Measurements from ENCODE around the gene CARS1. TPM values are rescaled to one million over a fixed set of nuclear protein-coding genes. Genes with fewer than 3 reads are reported as not detected.
A peak's percentile ranks its signal among the peaks of the same experiment; 100 is the strongest.

Gene CARS1
- total RNA-seq, 4 donors from 2014 or later: 37.0 to 61.3 (median 52.3) TPM

- DNase-seq: no peak
- intact Hi-C loops (cut with DNase I; ENCODE audit: low total_unique reads) (loop anchor here (2.0 to 10.0 kb wide), 2 partner anchors 53 to 177 kb away; partner anchors contain the start of gene MRGPRG), in situ Hi-C loops (cut with MboI; ENCODE audit: low pct_ligation_motif_present in 1 of 4, low pct_unique_long_range_greater_than_20kb in 1 of 4, low sequenced_read_pairs in 3 of 4) (loop anchor here in 3 of 4 donors (10.0 to 25.0 kb wide), 3 partner anchors 57 to 177 kb away; partner anchors contain the start of gene MRGPRG (in 3 of the 3))
- TF ChIP-seq POLR2A (IDR thresholded peaks at IDR 0.05): no peak
- TF ChIP-seq POLR2AphosphoS5 (IDR thresholded peaks at IDR 0.05): no peak
- TF ChIP-seq, protein P1, sequence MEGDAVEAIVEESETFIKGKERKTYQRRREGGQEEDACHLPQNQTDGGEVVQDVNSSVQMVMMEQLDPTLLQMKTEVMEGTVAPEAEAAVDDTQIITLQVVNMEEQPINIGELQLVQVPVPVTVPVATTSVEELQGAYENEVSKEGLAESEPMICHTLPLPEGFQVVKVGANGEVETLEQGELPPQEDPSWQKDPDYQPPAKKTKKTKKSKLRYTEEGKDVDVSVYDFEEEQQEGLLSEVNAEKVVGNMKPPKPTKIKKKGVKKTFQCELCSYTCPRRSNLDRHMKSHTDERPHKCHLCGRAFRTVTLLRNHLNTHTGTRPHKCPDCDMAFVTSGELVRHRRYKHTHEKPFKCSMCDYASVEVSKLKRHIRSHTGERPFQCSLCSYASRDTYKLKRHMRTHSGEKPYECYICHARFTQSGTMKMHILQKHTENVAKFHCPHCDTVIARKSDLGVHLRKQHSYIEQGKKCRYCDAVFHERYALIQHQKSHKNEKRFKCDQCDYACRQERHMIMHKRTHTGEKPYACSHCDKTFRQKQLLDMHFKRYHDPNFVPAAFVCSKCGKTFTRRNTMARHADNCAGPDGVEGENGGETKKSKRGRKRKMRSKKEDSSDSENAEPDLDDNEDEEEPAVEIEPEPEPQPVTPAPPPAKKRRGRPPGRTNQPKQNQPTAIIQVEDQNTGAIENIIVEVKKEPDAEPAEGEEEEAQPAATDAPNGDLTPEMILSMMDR (IDR thresholded peaks at IDR 0.05): no peak
- TF ChIP-seq EP300 (IDR thresholded peaks at IDR 0.05; ENCODE audit: low read depth): no peak
- Histone ChIP-seq H3K36me3 (peaks cover 0 to 43% (median 23%) of the 10 kb centered on the region in 4 donors), H3K9me3 (no peaks in the 10 kb centered on the region), H3K4me3 (no peak overlapping the region), H3K4me1 (peaks cover 0 to 21% (median 6%) of the 10 kb centered on the region in 4 donors), H3K27me3 (no peaks in the 10 kb centered on the region), H3K27ac (no peak overlapping the region)
- 92 to 100% methylated on average over 1 to 12 of the region's 12 CpGs for WGBS, 2 donors (ENCODE audit: low coverage in 1 of 2)
Measured at GRCh38 chr11:3037945-3038271, 19.3 kb downstream of the CARS1 start.

- H3K4me1 ChIP-seq: peaks cover 0 to 14% (median 3%) of the 10 kb centered on the region in 4 donors
- H3K36me3 ChIP-seq: peaks cover 0 to 45% (median 23%) of the 10 kb centered on the region in 4 donors
- H3K27me3 ChIP-seq: no peaks in the 10 kb centered on the region
- no peak for TF ChIP-seq EP300 (IDR thresholded peaks at IDR 0.05; ENCODE audit: low read depth)
- TF ChIP-seq, protein P1 (IDR thresholded peaks at IDR 0.05): peak; percentile 77 to 86 (median 78)
- 56 to 68% methylated on average over 4 to 24 of the region's 24 CpGs for WGBS, 2 donors (ENCODE audit: low coverage in 1 of 2)
- in situ Hi-C loops (cut with MboI; ENCODE audit: low pct_ligation_motif_present in 1 of 4, low pct_unique_long_range_greater_than_20kb in 1 of 4, low sequenced_read_pairs in 3 of 4) (loop anchor here in 3 of 4 donors (10.0 to 25.0 kb wide), 3 partner anchors 58 to 178 kb away; partner anchors contain the start of gene MRGPRG (in 3 of the 3)), intact Hi-C loops (cut with DNase I; ENCODE audit: low total_unique reads) (loop anchor here (2.0 to 10.0 kb wide), 2 partner anchors 54 to 178 kb away; partner anchors contain the start of gene MRGPRG)
- H3K9me3 ChIP-seq: no peaks in the 10 kb centered on the region
- DNase-seq: peak; percentile 82
- peak overlapping the region in 1 of 4 donors; percentile 8 for H3K27ac ChIP-seq
- no peak overlapping the region for H3K4me3 ChIP-seq
Measured at GRCh38 chr11:3037040-3037944, 19.9 kb downstream of the CARS1 start.

- intact Hi-C loops (cut with DNase I; ENCODE audit: low total_unique reads): loop anchor here (2.0 to 10.0 kb wide), 2 partner anchors 54 to 178 kb away; partner anchors contain the start of gene MRGPRG
- peaks cover 0 to 11% (median 3%) of the 10 kb centered on the region in 4 donors for H3K4me1 ChIP-seq
- TF ChIP-seq, protein P1 (IDR thresholded peaks at IDR 0.05): no peak
- TF ChIP-seq EP300 (IDR thresholded peaks at IDR 0.05; ENCODE audit: low read depth): no peak
- TF ChIP-seq POLR2AphosphoS5 (IDR thresholded peaks at IDR 0.05): no peak
- no peak for TF ChIP-seq POLR2A (IDR thresholded peaks at IDR 0.05)
- DNase-seq: no peak
- H3K27me3 ChIP-seq: no peaks in the 10 kb centered on the region
- H3K27ac ChIP-seq: no peak overlapping the region
- in situ Hi-C loops (cut with MboI; ENCODE audit: low pct_ligation_motif_present in 1 of 4, low pct_unique_long_range_greater_than_20kb in 1 of 4, low sequenced_read_pairs in 3 of 4): loop anchor here in 3 of 4 donors (10.0 to 25.0 kb wide), 3 partner anchors 58 to 178 kb away; partner anchors contain the start of gene MRGPRG (in 3 of the 3)
- H3K36me3 ChIP-seq: peaks cover 0 to 45% (median 21%) of the 10 kb centered on the region in 4 donors
- WGBS, 2 donors (ENCODE audit: low coverage in 1 of 2): 77 to 81% methylated on average over 5 of the region's 5 CpGs
- no peaks in the 10 kb centered on the region for H3K9me3 ChIP-seq
- no peak overlapping the region for H3K4me3 ChIP-seq
Measured at GRCh38 chr11:3036419-3036818, 20.8 kb downstream of the CARS1 start.

- no peak overlapping the region for H3K4me3 ChIP-seq
- H3K4me1 ChIP-seq: peaks cover 0 to 16% (median 3%) of the 10 kb centered on the region in 4 donors
- intact Hi-C loops (cut with DNase I; ENCODE audit: low total_unique reads): loop anchor here (10.0 kb wide), 1 partner anchor 179 kb away; the partner anchor contains the start of gene MRGPRG
- no peak overlapping the region for H3K27ac ChIP-seq
- H3K9me3 ChIP-seq: no peaks in the 10 kb centered on the region
- peaks cover 0 to 40% (median 18%) of the 10 kb centered on the region in 4 donors for H3K36me3 ChIP-seq
- DNase-seq: no peak
- TF ChIP-seq, protein P1 (IDR thresholded peaks at IDR 0.05): no peak
- TF ChIP-seq EP300 (IDR thresholded peaks at IDR 0.05; ENCODE audit: low read depth) (no peak), POLR2A (IDR thresholded peaks at IDR 0.05) (no peak), POLR2AphosphoS5 (IDR thresholded peaks at IDR 0.05) (no peak)
- in situ Hi-C loops (cut with MboI; ENCODE audit: low pct_ligation_motif_present in 1 of 4, low pct_unique_long_range_greater_than_20kb in 1 of 4, low sequenced_read_pairs in 3 of 4): loop anchor here in 3 of 4 donors (10.0 to 25.0 kb wide), 3 partner anchors 59 to 179 kb away; partner anchors contain the start of gene MRGPRG (in 3 of the 3)
- H3K27me3 ChIP-seq: no peaks in the 10 kb centered on the region
Measured at GRCh38 chr11:3035333-3035732, 21.9 kb downstream of the CARS1 start.

Measured in transverse colon (tissue), 4 donors.